Activated CD4-positive, alpha-beta T cell treated with anti-CD3 and anti-CD28 coated beads, Interleukin-2, amount 10 ng/mL, durations not matched to agents 7 days and 5 days (primary cell): Measurements from ENCODE around the gene AMIGO2. TPM values are rescaled to one million over a fixed set of nuclear protein-coding genes. Genes with fewer than 3 reads are reported as not detected.
"Not testable (repeated sequence)": the region's sequence is repeated elsewhere in the genome, so short reads cannot be mapped to it uniquely, and the experiment has no call there.

Experiments
- CTCF ChIA-PET: fragments of 350-600 bp; sonication (Branson Sonifier 250); formaldehyde crosslinking; loops from one replicate; lab custom pipeline; 2021; ENCODE audit warnings: antibody characterized with exemption; lab: Charles Lee
- POLR2A ChIA-PET: fragments of 350-600 bp; sonication (Branson Sonifier 250); formaldehyde crosslinking; loops from one replicate; lab custom pipeline; 2021; ENCODE audit warnings: antibody characterized with exemption; lab: Charles Lee
- DNase-seq: peaks from one replicate; pipeline ENCODE4 v3.0.0-alpha.2; 2020
- H3K27ac Mint-ChIP-seq: one replicate; pipeline ENCODE4 v1.8.0; 2021; ENCODE audit warnings: mild to moderate bottlenecking, moderate library complexity, mixed read lengths
- H3K27me3 Mint-ChIP-seq: one replicate; pipeline ENCODE4 v1.8.0; 2021; ENCODE audit warnings: mixed read lengths
- H3K36me3 Mint-ChIP-seq: one replicate; pipeline ENCODE4 v1.8.0; 2021; ENCODE audit warnings: low read depth, mixed read lengths
- H3K4me1 Mint-ChIP-seq: one replicate; pipeline ENCODE4 v1.8.0; 2021; ENCODE audit warnings: mixed read lengths
- H3K4me3 Mint-ChIP-seq: one replicate; pipeline ENCODE4 v1.8.0; 2021; ENCODE audit warnings: mild to moderate bottlenecking, moderate library complexity, mixed read lengths
- H3K9me3 Mint-ChIP-seq: one replicate; pipeline ENCODE4 v1.8.0; 2021; ENCODE audit warnings: mixed read lengths
- total RNA-seq, 2 experiments: library from RNA; stranded (reverse); gene quantifications; one replicate each; pipeline ENCODE4 v1.2.3, GENCODE V29; 2021

Gene AMIGO2
- total RNA-seq, result 10 to 100 TPM; 10.3 to 10.8 TPM

GRCh38 chr12:47079468-47079980, at the start of gene AMIGO2, which contains the start of gene PCED1B:
Gene AMIGO2 (minus strand): TSS chr12:47079959. CDS start chr12:47079002, 957 bp downstream.
Gene PCED1B (plus strand): TSS chr12:47079621. CDS start chr12:47235064, 155,443 bp downstream.
- Mint-ChIP-seq H3K4me3 (peak within 1 kb of the TSS; percentile 88), H3K36me3 (peaks cover 20% of the 10 kb centered on the region), H3K27ac (peak within 1 kb of the TSS; percentile 95), H3K27me3 (no peaks in the 10 kb centered on the region), H3K4me1 (peaks cover 69% of the 10 kb centered on the region), H3K9me3 (no peaks in the 10 kb centered on the region)
- POLR2A ChIA-PET, result interaction anchor here (0.7 kb wide), 1 partner anchor 140 kb away, joined by 3 read pairs; no protein-coding TSS in a partner anchor
- CTCF ChIA-PET, result interaction anchor here (0.7 to 2.6 kb wide), 8 partner anchors 9 to 347 kb away, joined by 3 to 16 read pairs (median 6); no protein-coding TSS in a partner anchor
- peak; percentile 69 for DNase-seq

GRCh38 chr12:47126246-47126645, 46.5 kb upstream of the AMIGO2 start:
- Mint-ChIP-seq H3K4me1 (peaks cover 3% of the 10 kb centered on the region), H3K27me3 (no peaks in the 10 kb centered on the region), H3K36me3 (peaks cover 26% of the 10 kb centered on the region), H3K27ac (no peak overlapping the region), H3K4me3 (no peak overlapping the region), H3K9me3 (no peaks in the 10 kb centered on the region)
- POLR2A ChIA-PET, result no interaction called here
- CTCF ChIA-PET, result no interaction called here
- DNase-seq, result no peak

- H3K36me3 Mint-ChIP-seq, result peaks cover 28% of the 10 kb centered on the region
Measured at GRCh38 chr12:47124451-47124850, 44.7 kb upstream of the AMIGO2 start.

GRCh38 chr12:47123730-47124129, 44.0 kb upstream of the AMIGO2 start:
- Mint-ChIP-seq H3K4me3 (no peak overlapping the region), H3K4me1 (peaks cover 9% of the 10 kb centered on the region), H3K27ac (no peak overlapping the region), H3K9me3 (no peaks in the 10 kb centered on the region), H3K27me3 (no peaks in the 10 kb centered on the region), H3K36me3 (peaks cover 35% of the 10 kb centered on the region)
- ChIA-PET CTCF (no interaction called here), POLR2A (no interaction called here)
- no peak for DNase-seq

More at GRCh38 chr12:47124451-47124850, 44.7 kb upstream of the AMIGO2 start:
- Mint-ChIP-seq H3K9me3 (no peaks in the 10 kb centered on the region), H3K27ac (no peak overlapping the region), H3K27me3 (no peaks in the 10 kb centered on the region), H3K4me3 (no peak overlapping the region), H3K4me1 (peaks cover 9% of the 10 kb centered on the region)
- ChIA-PET CTCF (no interaction called here), POLR2A (no interaction called here)
- DNase-seq, result no peak

GRCh38 chr12:47122602-47123001, 42.8 kb upstream of the AMIGO2 start:
- peaks cover 41% of the 10 kb centered on the region for H3K36me3 Mint-ChIP-seq
- CTCF ChIA-PET, result no interaction called here
- H3K4me1 Mint-ChIP-seq, result peaks cover 13% of the 10 kb centered on the region
- H3K27me3 Mint-ChIP-seq, result no peaks in the 10 kb centered on the region
- H3K4me3 Mint-ChIP-seq, result no peak overlapping the region
- no peak overlapping the region for H3K27ac Mint-ChIP-seq
- no peak for DNase-seq
- peaks cover 5% of the 10 kb centered on the region for H3K9me3 Mint-ChIP-seq
- POLR2A ChIA-PET, result no interaction called here

- CTCF ChIA-PET, result interaction anchor here (1.3 kb wide), 1 partner anchor 11 kb away, joined by 3 read pairs; no protein-coding TSS in a partner anchor
- DNase-seq, result no peak
- peaks cover 8% of the 10 kb centered on the region for H3K9me3 Mint-ChIP-seq
- H3K27ac Mint-ChIP-seq, result no peak overlapping the region
- POLR2A ChIA-PET, result no interaction called here
- no peak overlapping the region for H3K4me3 Mint-ChIP-seq
- H3K36me3 Mint-ChIP-seq, result peaks cover 39% of the 10 kb centered on the region
- H3K4me1 Mint-ChIP-seq, result peaks cover 13% of the 10 kb centered on the region
- H3K27me3 Mint-ChIP-seq, result no peaks in the 10 kb centered on the region
Measured at GRCh38 chr12:47121146-47121545, 41.4 kb upstream of the AMIGO2 start.

GRCh38 chr12:47120736-47121135, 41.0 kb upstream of the AMIGO2 start:
- Mint-ChIP-seq H3K4me1 (peaks cover 13% of the 10 kb centered on the region), H3K9me3 (peaks cover 8% of the 10 kb centered on the region), H3K4me3 (no peak overlapping the region), H3K27me3 (no peaks in the 10 kb centered on the region), H3K36me3 (peaks cover 40% of the 10 kb centered on the region), H3K27ac (no peak overlapping the region)
- ChIA-PET POLR2A (no interaction called here), CTCF (interaction anchor here (1.3 kb wide), 1 partner anchor 10 kb away, joined by 3 read pairs; no protein-coding TSS in a partner anchor)
- no peak for DNase-seq

- Mint-ChIP-seq H3K36me3 (peaks cover 41% of the 10 kb centered on the region), H3K4me1 (peaks cover 17% of the 10 kb centered on the region)
- H3K9me3 Mint-ChIP-seq, H3K27ac Mint-ChIP-seq, H3K4me3 Mint-ChIP-seq, CTCF ChIA-PET, POLR2A ChIA-PET, H3K27me3 Mint-ChIP-seq, DNase-seq: not testable (repeated sequence)
Measured at GRCh38 chr12:47117305-47117704, 37.5 kb upstream of the AMIGO2 start.

GRCh38 chr12:47114481-47114892, 34.7 kb upstream of the AMIGO2 start:
- ChIA-PET POLR2A (no interaction called here), CTCF (no interaction called here)
- no peak overlapping the region for H3K4me3 Mint-ChIP-seq
- peaks cover 8% of the 10 kb centered on the region for H3K9me3 Mint-ChIP-seq
- H3K27me3 Mint-ChIP-seq, result no peaks in the 10 kb centered on the region
- peaks cover 51% of the 10 kb centered on the region for H3K36me3 Mint-ChIP-seq
- DNase-seq, result no peak
- peaks cover 30% of the 10 kb centered on the region for H3K4me1 Mint-ChIP-seq
- no peak overlapping the region for H3K27ac Mint-ChIP-seq

- Mint-ChIP-seq H3K27ac (peak overlapping the region; percentile 47), H3K9me3 (peaks cover 3% of the 10 kb centered on the region), H3K4me3 (no peak overlapping the region), H3K4me1 (peaks cover 27% of the 10 kb centered on the region), H3K27me3 (no peaks in the 10 kb centered on the region), H3K36me3 (peaks cover 45% of the 10 kb centered on the region)
- CTCF ChIA-PET, result interaction anchor here (1.0 to 1.1 kb wide), 2 partner anchors 53 to 103 kb away, joined by 3 read pairs; no protein-coding TSS in a partner anchor
- POLR2A ChIA-PET, result no interaction called here
- DNase-seq, result no peak
Measured at GRCh38 chr12:47112679-47113078, 32.9 kb upstream of the AMIGO2 start.

GRCh38 chr12:47111854-47112253, 32.1 kb upstream of the AMIGO2 start:
- ChIA-PET POLR2A (no interaction called here), CTCF (interaction anchor here (0.6 to 1.0 kb wide), 3 partner anchors 83 to 104 kb away, joined by 3 read pairs; no protein-coding TSS in a partner anchor)
- no peaks in the 10 kb centered on the region for H3K27me3 Mint-ChIP-seq
- no peak overlapping the region for H3K27ac Mint-ChIP-seq
- no peaks in the 10 kb centered on the region for H3K9me3 Mint-ChIP-seq
- peaks cover 48% of the 10 kb centered on the region for H3K36me3 Mint-ChIP-seq
- no peak overlapping the region for H3K4me3 Mint-ChIP-seq
- peaks cover 26% of the 10 kb centered on the region for H3K4me1 Mint-ChIP-seq
- DNase-seq, result no peak

- CTCF ChIA-PET, result interaction anchor here (0.6 to 1.2 kb wide), 2 partner anchors 10 to 84 kb away, joined by 3 read pairs; no protein-coding TSS in a partner anchor
- peaks cover 26% of the 10 kb centered on the region for H3K4me1 Mint-ChIP-seq
Measured at GRCh38 chr12:47111392-47111778, 31.6 kb upstream of the AMIGO2 start.

GRCh38 chr12:47110718-47111391, 31.1 kb upstream of the AMIGO2 start:
- no peak for DNase-seq
- Mint-ChIP-seq H3K9me3 (no peaks in the 10 kb centered on the region), H3K36me3 (peaks cover 48% of the 10 kb centered on the region), H3K4me1 (peaks cover 26% of the 10 kb centered on the region), H3K27ac (no peak overlapping the region), H3K27me3 (no peaks in the 10 kb centered on the region), H3K4me3 (no peak overlapping the region)
- CTCF ChIA-PET, result interaction anchor here (0.9 to 1.4 kb wide), 3 partner anchors 9 to 32 kb away, joined by 3 read pairs; partner anchors contain the start of gene PCED1B
- POLR2A ChIA-PET, result no interaction called here

More at GRCh38 chr12:47111392-47111778, 31.6 kb upstream of the AMIGO2 start:
- POLR2A ChIA-PET, result no interaction called here
- Mint-ChIP-seq H3K4me3 (no peak overlapping the region), H3K27ac (peak overlapping the region; percentile 43), H3K36me3 (peaks cover 52% of the 10 kb centered on the region), H3K27me3 (no peaks in the 10 kb centered on the region), H3K9me3 (no peaks in the 10 kb centered on the region)
- DNase-seq, result no peak
